Peyer's patch (tissue), 4 donors: ENCODE results near the gene TNFAIP8. TPM values are rescaled to one million over a fixed set of nuclear protein-coding genes. Genes with fewer than 3 reads are reported as not detected.
A peak's percentile ranks its signal among the peaks of the same experiment; 100 is the strongest.
"Not testable (repeated sequence)": the region's sequence is repeated elsewhere in the genome, so short reads cannot be mapped to it uniquely, and the experiment has no call there.

ENCODE experiments used
- DNase-seq, 3 donors: peaks; one replicate each; pipeline ENCODE4 v3.0.0-alpha.2; 2017 to 2019
- H3K27ac ChIP-seq, 4 donors: fragments of 200-600 bp; sonication (generic); one replicate each; pipeline ENCODE4 v1.5.1; 2016 to 2019
- H3K27me3 ChIP-seq, 2 donors: fragments of 200-600 bp; sonication (generic); one replicate each; pipeline ENCODE4 v1.5.1; 2019
- H3K36me3 ChIP-seq, 3 donors: fragments of 200-600 bp; sonication (generic); one replicate each; pipeline ENCODE4 v1.5.1; 2016 to 2019
- H3K4me1 ChIP-seq, 4 donors: fragments of 200-600 bp; sonication (generic); one replicate each; pipeline ENCODE4 v1.5.1; 2016 to 2019
- H3K4me3 ChIP-seq, 4 donors: fragments of 200-600 bp; sonication (generic); 1 replicate in 3 of 4; 2 replicates in 1 of 4; pipeline ENCODE4 v1.5.1; 2016 to 2019; ENCODE audit warnings: mild to moderate bottlenecking in 1 of 4
- H3K9me3 ChIP-seq, 4 donors: fragments of 200-600 bp; sonication (generic); one replicate each; pipeline ENCODE4 v1.5.1; 2016 to 2019; ENCODE audit warnings: mild to moderate bottlenecking in 1 of 4
- POLR2A ChIP-seq, 2 donors: fragments of 450-650 bp; IDR thresholded peaks; one replicate each; pipeline ENCODE4 v1.5.1; 2017; ENCODE audit warnings: antibody characterized with exemption in 2 of 2, mild to moderate bottlenecking in 2 of 2, moderate library complexity in 2 of 2
- total RNA-seq, 4 donors: library from RNA; depleted of rRNA; stranded (reverse); fragments of >200 nt; gene quantifications; one replicate each; pipeline ENCODE4 v1.1.0, GENCODE V29; 2016
- TF ChIP-seq, protein P1 (sequence below), 6 experiments: fragments of 450-650 bp in 4 of 6; fragments of 200-600 bp in 2 of 6; sonication (generic) in 1 of 6; IDR thresholded peaks; one replicate each; pipeline ENCODE4 v1.5.1; 2017 to 2019; ENCODE audit warnings: antibody characterized with exemption in 6 of 6, mild to moderate bottlenecking in 3 of 6, moderate library complexity in 1 of 6

TNFAIP8 gene
- total RNA-seq, 4 donors from 2014 or later: 3.0 to 47.9 (median 10.2) TPM

DNA sequence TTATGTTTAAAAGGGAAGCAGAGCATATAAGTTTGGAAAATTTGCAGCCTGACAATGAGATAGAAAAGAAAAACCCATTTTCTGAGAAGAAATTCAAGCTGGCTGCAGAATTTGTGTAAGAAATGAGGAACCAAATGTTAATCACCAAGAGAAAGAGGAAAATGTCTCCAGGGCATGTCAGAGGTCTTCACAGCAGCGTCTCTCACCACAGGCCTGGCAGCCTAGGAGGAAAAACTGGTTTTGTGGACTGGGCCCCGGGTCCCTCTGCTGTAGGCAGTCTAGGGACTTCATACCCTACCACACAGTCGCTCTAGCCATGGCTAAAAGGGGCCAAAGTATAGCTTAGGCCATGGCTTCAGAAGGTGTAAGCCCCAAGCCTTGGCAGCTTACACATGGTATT, 64.3 kb downstream of the TNFAIP8 start:
- Histone ChIP-seq H3K4me3 (no peak overlapping the region), H3K27ac (peak overlapping the region in 2 of 4 donors; percentile 52 to 68), H3K9me3 (no peaks in the 10 kb centered on the region), H3K36me3 (no peaks in the 10 kb centered on the region), H3K27me3 (no peaks in the 10 kb centered on the region), H3K4me1 (peaks cover 0 to 20% (median 4%) of the 10 kb centered on the region in 4 donors)
- no peak for DNase-seq
- TF ChIP-seq POLR2A (IDR thresholded peaks at IDR 0.05): no peak
- TF ChIP-seq, protein P1, sequence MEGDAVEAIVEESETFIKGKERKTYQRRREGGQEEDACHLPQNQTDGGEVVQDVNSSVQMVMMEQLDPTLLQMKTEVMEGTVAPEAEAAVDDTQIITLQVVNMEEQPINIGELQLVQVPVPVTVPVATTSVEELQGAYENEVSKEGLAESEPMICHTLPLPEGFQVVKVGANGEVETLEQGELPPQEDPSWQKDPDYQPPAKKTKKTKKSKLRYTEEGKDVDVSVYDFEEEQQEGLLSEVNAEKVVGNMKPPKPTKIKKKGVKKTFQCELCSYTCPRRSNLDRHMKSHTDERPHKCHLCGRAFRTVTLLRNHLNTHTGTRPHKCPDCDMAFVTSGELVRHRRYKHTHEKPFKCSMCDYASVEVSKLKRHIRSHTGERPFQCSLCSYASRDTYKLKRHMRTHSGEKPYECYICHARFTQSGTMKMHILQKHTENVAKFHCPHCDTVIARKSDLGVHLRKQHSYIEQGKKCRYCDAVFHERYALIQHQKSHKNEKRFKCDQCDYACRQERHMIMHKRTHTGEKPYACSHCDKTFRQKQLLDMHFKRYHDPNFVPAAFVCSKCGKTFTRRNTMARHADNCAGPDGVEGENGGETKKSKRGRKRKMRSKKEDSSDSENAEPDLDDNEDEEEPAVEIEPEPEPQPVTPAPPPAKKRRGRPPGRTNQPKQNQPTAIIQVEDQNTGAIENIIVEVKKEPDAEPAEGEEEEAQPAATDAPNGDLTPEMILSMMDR (IDR thresholded peaks at IDR 0.05): no peak

DNA sequence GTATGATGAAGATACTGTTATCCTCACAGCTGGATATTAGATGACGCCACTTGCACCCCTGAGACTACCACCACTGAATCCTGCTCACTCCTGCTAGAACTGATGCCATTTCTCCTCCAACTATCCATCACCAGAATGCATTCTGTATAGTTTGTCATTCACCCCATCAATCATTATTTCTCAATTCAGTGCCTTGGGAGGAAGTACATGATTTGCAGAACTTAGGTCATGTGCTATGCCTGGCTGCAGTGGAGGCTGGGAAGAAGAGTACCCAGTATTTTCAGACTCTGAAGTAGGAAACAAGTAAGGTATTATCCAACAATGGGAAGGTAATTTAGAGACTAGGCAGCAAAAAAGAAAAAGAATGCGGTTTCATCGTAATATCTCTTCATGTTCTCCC, 70.2 kb downstream of the TNFAIP8 start:
- TF ChIP-seq, protein P1 (IDR thresholded peaks at IDR 0.05): no peak
- no peak for TF ChIP-seq POLR2A (IDR thresholded peaks at IDR 0.05)
- Histone ChIP-seq H3K27ac (no peak overlapping the region), H3K9me3 (no peaks in the 10 kb centered on the region), H3K27me3 (no peaks in the 10 kb centered on the region), H3K4me3 (no peak overlapping the region), H3K36me3 (no peaks in the 10 kb centered on the region), H3K4me1 (no peaks in the 10 kb centered on the region)
- no peak for DNase-seq

DNA sequence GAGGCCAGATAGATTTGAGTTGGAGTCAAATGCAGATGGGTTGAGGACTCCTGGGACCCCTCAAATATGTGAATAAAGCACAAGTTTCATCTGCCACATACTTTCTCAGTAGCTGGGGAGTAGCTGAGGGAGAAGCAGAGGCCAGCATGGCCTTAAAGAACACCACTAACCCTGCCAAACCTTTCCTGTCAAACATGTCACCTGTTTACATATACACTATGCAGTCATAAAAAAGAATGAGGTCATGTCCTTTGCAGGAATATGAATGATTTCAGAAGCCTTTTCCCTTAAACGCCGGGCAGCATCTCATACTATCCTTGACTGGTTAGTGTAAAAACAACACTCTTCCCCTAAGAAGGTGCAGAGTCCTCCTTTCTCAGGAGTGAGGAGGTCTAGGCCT, 71.2 kb downstream of the TNFAIP8 start:
- Histone ChIP-seq H3K4me3 (no peak overlapping the region), H3K4me1 (no peaks in the 10 kb centered on the region), H3K27ac (no peak overlapping the region), H3K9me3 (no peaks in the 10 kb centered on the region), H3K27me3 (no peaks in the 10 kb centered on the region), H3K36me3 (no peaks in the 10 kb centered on the region)
- DNase-seq: no peak
- TF ChIP-seq POLR2A (IDR thresholded peaks at IDR 0.05): no peak
- TF ChIP-seq, protein P1 (IDR thresholded peaks at IDR 0.05): no peak

DNA sequence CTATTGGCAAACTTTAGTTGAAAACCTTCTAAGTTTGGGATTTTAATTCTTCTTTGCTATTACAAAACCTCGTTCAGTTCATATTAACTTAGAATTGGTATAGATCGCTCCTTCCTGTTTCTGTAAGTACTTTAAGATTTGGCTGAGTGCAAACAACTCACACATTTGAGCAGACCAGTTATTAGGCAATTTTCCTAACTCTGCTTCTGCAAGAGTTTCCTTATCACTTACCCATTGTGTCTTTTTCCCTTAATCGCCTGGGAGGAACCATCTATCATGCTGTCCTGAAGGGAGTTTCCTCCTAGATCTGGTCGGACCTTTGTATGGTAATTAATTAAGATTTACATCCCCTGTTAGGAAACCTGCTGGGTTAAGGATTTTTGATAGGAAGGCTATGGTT, 71.8 kb downstream of the TNFAIP8 start:
- DNase-seq, H3K4me3 ChIP-seq, H3K36me3 ChIP-seq, H3K4me1 ChIP-seq, H3K27ac ChIP-seq, H3K27me3 ChIP-seq, H3K9me3 ChIP-seq: not testable (repeated sequence)

DNA sequence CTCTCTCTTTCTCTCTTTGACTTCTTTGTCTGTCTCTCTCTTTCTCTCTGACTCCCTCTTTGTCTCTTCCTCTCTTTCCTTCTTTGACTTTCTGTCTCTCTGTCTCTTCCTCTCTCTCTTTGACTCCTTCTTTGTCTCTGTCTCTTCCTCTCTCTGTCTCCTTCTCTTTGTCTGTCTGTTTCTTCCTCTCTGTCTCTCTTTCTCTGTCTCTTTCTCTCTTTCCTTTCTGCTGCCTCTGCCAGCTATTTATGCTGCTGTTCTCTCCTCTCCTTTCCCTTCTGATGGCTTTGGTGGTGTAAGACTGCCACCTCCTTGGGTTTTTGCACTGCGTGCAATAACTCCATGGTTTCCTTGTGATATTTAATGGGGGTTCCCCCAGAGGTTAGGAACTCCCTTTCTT, 72.3 kb downstream of the TNFAIP8 start:
- H3K27ac ChIP-seq, H3K4me1 ChIP-seq, H3K4me3 ChIP-seq, H3K27me3 ChIP-seq, H3K9me3 ChIP-seq, DNase-seq, H3K36me3 ChIP-seq: not testable (repeated sequence)

DNA sequence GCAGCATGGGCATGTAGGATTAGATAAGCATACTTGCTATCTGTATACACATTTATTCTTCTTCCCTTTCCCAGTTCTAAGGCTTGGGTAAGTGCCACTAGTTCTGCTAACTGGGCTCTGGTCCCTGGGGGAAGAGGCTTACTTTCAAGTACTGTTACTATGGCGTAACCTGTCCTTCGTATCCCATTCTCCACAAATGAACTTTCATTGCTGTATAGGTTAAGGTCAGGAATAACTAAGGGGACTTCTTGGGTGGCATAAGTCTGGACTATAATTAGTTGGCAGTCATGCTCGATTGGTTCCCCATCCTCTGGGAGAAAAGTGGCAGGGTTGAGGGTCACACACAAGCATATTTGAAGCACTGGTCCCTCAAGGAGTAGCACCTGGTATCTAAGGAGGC, 72.8 kb downstream of the TNFAIP8 start:
- H3K4me1 ChIP-seq, H3K9me3 ChIP-seq, H3K27me3 ChIP-seq, H3K4me3 ChIP-seq, H3K36me3 ChIP-seq, DNase-seq, H3K27ac ChIP-seq: not testable (repeated sequence)

DNA sequence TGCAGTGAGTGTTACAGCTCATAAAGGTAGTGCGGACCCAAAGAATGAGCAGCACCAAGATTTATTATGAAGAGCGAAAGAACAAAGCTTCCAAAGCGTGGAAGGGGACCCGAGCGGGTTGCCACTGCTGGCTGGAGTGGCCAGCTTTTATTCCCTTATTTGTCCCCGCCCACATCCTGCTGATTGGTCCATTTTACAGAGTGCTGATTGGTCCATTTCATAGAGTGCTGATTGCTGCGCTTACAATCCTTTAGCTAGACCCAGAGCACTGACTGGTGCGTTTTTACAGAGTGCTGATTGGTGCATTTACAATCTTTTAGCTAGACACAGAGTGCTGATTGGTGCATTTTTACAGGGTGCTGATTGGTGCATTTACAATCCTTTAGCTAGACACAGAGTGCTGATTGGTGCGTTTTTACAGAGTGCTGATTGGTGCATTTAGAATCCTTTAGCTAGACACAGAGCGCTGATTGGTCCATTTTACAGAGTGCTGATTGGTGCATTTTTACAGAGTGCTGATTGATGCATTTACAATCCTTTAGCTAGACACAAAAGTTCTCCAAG, 76.9 kb downstream of the TNFAIP8 start:
- not testable (repeated sequence) for H3K9me3 ChIP-seq, H3K4me3 ChIP-seq, H3K27ac ChIP-seq, H3K4me1 ChIP-seq, H3K36me3 ChIP-seq, DNase-seq, H3K27me3 ChIP-seq

DNA sequence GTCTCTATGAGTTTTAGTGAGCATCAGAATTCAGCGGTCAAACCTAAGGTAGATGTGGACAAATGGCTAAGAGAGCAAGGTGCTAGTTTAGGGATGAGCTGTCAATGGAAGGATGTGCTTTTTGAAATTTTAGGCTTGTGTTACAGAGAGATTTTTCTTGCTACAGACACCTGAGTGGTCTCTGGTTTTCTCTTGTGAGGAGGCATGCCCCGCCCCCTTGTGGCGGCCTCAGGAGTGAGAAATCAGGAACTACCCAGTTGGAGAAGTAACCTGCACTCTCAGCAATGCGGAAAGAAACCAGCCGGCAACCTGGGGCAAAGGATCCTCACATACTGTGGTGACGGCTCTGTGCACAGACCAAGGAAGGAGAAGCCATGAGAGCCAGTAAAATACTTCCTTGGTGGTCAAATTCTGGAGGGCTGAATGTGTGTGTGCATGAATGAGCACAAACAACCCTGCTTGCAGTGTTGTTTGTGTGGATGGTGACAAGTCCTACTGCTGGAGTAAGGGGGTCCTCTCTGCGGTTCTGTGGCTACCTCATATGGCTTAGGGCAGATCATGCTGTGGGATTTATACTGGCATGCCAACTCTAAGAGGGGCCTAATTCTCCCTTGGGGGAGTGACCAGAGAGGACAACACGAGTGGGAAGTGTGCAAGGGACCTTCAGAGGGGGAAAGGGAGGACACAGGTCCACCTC, 79.8 kb downstream of the TNFAIP8 start:
- no peak for TF ChIP-seq POLR2A (IDR thresholded peaks at IDR 0.05)
- TF ChIP-seq, protein P1 (IDR thresholded peaks at IDR 0.05): peak; percentile 27 to 72 (median 42)
- no peak overlapping the region for H3K27ac ChIP-seq
- peaks cover 0 to 7% (median 2%) of the 10 kb centered on the region in 4 donors for H3K4me1 ChIP-seq
- no peak overlapping the region for H3K4me3 ChIP-seq
- peak; percentile 60 to 94 (median 93) for DNase-seq
- H3K9me3 ChIP-seq: peaks cover 0 to 7% (median 0%) of the 10 kb centered on the region in 4 donors
- no peaks in the 10 kb centered on the region for H3K27me3 ChIP-seq
- no peaks in the 10 kb centered on the region for H3K36me3 ChIP-seq

DNA sequence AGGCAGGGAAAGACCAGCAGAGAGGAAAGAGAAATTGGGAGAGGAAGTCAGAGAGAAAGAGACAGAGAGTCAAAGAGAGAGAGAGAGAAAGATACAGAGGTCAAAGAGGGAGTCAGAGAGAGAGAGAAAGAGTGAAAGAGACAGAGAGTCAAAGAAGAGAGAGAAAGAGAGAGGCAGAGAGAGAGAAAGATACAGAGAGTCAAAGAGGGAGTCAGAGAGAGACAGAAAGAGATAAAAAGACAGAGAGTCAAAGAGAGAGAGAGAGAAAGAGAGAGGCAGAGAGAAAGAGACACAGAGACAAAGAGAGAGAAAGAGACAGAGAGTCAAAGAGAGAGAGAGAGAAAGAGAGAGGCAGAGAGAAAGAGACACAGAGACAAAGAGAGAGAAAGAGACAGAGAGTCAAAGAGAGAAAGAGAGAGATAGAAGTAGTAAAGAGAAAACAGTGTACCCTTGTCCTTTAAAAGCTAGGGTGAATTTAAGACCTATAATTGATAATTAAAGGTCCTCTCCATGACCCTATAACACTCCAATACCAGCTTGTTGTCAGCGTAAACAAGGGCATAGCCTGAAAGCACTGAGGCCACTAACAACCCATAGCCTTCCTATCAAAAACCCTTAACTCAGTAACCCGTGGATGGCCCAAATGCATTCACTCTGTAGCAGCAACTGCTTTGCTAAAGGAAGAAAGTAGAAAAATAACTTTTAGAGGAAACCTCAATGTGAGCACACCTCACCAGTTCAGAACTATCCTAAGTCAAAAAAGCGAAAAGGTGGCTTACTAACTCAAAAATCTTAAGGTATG, 82.2 kb downstream of the TNFAIP8 start:
- not testable (repeated sequence) for DNase-seq, H3K27ac ChIP-seq, H3K4me1 ChIP-seq, H3K36me3 ChIP-seq, H3K4me3 ChIP-seq, H3K9me3 ChIP-seq, H3K27me3 ChIP-seq

DNA sequence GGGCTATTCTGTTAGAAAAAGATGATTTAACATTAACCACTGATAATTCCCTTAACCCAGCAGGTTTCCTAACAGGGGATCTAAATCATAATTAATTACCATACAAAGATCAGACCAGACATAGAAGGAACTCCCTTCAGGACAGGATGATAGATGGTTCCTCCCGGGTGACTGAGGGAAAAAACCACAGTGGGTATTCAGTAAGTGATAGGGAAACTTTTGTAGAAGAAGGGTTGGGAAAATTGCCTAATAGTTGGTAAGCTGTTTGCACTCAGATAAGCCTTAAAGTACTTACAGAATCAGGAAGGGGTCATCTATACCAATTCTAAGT, 82.7 kb downstream of the TNFAIP8 start:
- not testable (repeated sequence) for H3K27me3 ChIP-seq, H3K36me3 ChIP-seq, H3K9me3 ChIP-seq, H3K4me1 ChIP-seq, H3K4me3 ChIP-seq, DNase-seq
- peak overlapping the region in 2 of 4 donors; percentile 45 to 46 for H3K27ac ChIP-seq
